Astrocyte of the cerebellum (primary cell): ENCODE results near the gene SMCO1.
"Not testable (repeated sequence)": the region's sequence is repeated elsewhere in the genome, so short reads cannot be mapped to it uniquely, and the experiment has no call there.

Source experiments
- DNase-seq: peaks from one replicate; pipeline ENCODE4 v3.0.0-alpha.2; 2011; ENCODE audit warnings: low read depth
- H3K4me3 ChIP-seq: 2 replicates; pipeline ENCODE4 v1.5.1; 2011; ENCODE audit warnings: mild to moderate bottlenecking, low read depth, low read length, moderate library complexity
- in situ Hi-C: cut with HindIII; loops from 2 replicates; pipeline ENCODE4 v1.10.0; 2017; ENCODE audit warnings: low sequenced_read_pairs
- TF ChIP-seq, protein P1 (sequence below): IDR thresholded peaks from 2 replicates; pipeline ENCODE4 v1.5.1; 2012; ENCODE audit warnings: low read length, low read depth, moderate library complexity, mild to moderate bottlenecking; ENCODE audit errors: missing control alignments

The SMCO1 gene

DNA sequence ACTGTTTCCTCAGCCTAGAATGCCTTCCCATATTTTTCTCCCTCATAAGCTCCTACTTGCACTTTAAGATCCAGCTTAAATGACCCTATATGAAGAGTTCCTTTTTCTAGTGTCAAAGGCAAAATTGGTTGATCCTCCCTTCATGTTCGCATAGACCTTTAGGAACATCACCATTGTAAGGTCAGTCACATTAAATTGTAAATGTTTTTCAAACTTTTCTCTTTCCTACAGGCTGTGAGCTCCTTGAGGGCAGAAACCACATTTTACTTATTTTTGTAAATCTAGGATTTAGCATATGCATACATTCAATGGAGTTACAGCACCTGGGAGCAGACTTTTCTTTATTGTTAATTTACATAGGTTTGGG is 813 bp downstream of the SMCO1 start:
- TF ChIP-seq, protein P1, sequence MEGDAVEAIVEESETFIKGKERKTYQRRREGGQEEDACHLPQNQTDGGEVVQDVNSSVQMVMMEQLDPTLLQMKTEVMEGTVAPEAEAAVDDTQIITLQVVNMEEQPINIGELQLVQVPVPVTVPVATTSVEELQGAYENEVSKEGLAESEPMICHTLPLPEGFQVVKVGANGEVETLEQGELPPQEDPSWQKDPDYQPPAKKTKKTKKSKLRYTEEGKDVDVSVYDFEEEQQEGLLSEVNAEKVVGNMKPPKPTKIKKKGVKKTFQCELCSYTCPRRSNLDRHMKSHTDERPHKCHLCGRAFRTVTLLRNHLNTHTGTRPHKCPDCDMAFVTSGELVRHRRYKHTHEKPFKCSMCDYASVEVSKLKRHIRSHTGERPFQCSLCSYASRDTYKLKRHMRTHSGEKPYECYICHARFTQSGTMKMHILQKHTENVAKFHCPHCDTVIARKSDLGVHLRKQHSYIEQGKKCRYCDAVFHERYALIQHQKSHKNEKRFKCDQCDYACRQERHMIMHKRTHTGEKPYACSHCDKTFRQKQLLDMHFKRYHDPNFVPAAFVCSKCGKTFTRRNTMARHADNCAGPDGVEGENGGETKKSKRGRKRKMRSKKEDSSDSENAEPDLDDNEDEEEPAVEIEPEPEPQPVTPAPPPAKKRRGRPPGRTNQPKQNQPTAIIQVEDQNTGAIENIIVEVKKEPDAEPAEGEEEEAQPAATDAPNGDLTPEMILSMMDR: no peak
- no peak for DNase-seq
- H3K4me3 ChIP-seq: no peak overlapping the region
- in situ Hi-C loops: no loop called here

DNA sequence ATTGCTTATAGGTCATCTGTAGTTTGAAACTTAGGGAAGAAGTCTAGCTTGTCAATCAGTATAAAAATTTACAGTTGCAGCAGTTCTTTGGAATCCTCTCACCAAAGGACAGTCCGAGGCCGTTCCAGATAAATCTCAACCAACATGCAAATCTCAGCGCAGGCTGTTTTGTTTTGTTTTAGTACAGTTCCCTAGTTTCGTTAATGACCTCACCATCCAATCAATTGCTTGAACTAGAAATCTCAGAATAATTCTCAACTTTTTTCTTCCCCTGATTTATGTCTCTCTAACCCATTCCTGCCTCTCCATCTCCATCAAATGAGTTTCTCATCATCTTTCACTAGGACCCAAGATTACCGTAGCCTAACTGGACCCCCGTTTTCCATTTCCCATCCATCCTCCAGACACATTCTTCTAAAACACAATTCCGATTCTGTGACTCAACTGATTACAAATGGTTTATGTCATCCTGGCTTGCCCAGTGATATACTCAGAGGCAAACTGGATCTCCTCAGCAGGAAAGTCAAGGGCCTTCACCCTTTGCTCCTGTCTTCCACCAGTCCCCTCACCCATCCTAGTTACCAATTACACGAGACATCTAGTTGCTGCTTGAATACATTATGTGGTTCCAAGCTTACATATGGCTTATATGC is 1.3 kb downstream of the SMCO1 start:
- in situ Hi-C loops: no loop called here
- no peak for DNase-seq
- no peak overlapping the region for H3K4me3 ChIP-seq
- TF ChIP-seq, protein P1: no peak

DNA sequence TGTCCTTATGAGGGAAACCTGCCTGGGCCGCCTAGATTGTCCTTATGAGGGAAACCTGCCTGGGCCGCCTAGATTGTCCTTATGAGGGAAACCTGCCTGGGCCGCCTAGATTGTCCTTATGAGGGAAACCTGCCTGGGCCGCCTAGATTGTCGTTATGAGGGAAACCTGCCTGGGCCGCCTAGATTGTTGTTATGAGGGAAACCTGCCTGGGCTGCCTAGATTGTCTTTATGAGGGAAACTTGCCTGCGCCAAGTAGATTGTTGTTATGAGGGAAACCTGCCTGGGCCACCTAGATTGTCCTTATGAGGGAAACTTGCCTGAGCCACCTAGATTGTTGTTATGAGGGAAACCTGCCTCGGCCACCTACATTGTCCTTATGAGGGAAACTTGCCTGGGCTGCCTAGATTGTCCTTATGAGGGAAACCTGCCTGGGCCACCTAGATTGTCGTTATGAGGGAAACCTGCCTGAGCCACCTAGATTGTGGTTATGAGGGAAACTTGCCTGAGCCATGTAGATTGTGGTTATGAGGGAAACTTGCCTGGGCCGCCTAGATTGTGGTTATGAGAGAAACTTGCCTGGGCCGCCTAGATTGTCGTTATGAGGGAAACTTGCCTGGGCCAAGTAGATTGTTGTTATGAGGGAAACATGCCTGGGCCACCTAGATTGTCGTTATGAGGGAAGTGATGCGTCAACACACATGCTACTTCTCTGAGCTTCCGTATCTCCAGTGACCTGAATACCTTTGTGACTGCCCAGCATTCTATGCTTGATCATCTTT is 3.3 kb downstream of the SMCO1 start:
- in situ Hi-C loops, DNase-seq, H3K4me3 ChIP-seq: not testable (repeated sequence)

DNA sequence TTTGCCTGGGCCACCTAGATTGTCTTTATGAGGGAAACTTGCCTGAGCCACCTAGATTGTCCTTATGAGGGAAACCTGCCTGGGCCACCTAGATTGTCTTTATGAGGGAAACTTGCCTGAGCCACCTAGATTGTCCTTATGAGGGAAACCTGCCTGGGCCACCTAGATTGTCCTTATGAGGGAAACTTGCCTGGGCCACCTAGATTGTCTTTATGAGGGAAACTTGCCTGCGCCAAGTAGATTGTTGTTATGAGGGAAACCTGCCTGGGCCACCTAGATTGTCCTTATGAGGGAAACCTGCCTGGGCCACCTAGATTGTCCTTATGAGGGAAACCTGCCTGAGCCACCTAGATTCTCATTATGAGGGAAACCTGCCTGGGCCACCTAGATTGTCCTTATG is 4.0 kb downstream of the SMCO1 start:
- in situ Hi-C loops, H3K4me3 ChIP-seq, DNase-seq: not testable (repeated sequence)

DNA sequence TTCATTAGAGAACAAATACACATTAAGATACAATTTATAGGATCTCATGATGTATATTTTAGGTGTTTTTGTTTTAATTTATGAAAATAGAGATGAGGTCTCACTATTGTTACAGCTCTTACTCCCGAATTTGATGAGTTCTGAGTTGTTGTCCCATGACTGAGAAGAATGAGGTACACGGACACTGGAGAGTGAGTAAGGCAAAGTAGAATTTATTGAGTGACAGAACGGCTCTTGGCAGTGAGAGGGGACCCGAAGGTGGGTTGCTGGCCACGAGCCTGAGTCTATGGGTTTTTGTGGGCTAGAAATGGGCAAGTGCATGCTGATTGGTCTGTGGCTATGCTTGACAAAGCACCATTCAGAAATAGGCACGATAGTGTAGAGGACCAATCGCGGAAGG is 8.5 kb downstream of the SMCO1 start:
- no peak overlapping the region for H3K4me3 ChIP-seq
- TF ChIP-seq, protein P1: no peak
- no peak for DNase-seq
- in situ Hi-C loops: no loop called here

DNA sequence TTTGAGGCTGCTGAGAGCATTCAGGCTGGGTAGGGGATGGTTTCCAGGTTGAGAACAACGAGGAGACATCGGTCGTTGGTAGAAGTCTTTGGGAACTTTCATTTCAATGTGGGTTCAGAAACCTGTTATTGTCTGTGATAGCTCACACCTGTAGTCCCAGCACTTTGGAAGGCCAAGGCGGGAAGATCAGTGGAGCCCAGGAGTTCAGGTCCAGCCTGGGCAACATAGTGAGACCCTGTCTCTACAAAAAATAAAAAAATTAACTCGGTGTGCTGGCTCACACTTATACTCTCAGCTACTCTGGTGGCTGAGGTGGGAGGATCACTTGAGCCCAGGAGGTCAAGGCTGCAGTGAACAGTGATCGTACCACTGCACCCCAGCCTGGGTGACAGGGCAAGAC is 10.6 kb downstream of the SMCO1 start:
- in situ Hi-C loops: no loop called here
- H3K4me3 ChIP-seq: no peak overlapping the region
- TF ChIP-seq, protein P1: no peak
- no peak for DNase-seq

DNA sequence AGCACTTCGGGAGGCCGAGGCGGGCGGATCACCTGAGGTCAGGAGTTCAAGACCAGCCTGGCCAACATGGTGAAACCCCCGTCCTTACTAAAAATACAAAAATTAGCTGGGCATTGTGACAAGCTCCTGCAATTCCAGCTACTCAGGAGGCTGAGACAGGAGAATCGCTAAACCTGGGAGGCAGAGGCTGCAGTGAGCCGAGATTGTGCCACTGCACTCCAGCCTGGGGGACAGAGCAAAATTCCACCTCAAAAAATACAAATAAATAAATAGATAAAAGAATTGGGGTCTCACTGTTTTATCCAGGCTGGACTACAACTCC is 11.1 kb downstream of the SMCO1 start:
- peak overlapping the region; percentile 84 for H3K4me3 ChIP-seq
- in situ Hi-C loops, DNase-seq: not testable (repeated sequence)

DNA sequence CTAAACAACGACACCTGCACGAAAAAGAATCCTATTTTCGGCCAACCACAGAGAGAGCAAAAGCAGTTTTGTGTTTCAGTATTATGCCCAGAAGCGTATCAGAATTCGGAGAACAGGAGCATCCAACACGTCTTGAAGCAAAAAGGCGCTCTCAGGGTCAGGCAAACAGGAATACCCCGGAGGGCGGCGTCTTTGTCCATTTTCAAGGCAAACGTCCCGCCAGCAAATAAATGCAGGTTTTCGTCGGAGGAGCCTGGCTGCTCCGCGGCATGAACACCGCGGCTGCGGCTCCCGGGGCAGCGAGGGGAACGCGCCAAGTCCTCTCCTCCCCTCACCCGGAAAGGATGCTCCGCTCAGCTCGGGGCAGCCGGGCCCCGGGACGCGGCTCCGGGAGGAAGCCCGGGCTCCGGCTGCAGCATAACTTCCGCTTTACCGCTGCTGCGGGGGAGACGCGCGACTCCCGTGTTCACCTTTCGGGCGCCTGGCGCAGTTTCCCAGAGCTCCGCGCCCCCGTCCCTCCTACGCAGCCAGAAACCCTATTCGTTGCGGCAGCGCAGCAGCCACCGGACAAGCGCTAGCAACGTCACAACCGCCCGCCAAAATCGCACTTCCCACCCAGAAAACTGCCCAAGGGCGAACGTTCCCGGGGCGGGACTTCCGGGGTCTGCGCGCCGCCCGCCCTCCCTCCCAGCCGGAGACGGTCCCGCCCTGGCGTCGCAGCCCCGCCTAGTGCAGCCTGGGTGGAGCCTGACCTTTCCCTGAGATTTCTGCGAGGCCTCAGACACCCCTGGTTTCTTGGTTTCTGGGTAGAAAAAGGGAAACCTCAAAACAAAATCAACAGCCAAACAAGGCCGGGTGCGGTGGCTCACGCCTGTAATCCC is 11.7 kb downstream of the SMCO1 start, which contains the start of gene RNF168:
TSS of gene RNF168 (minus strand) at position 573 of the 881 bp plus-strand sequence. CDS start 595 bp downstream, outside the sequence.
- TF ChIP-seq, protein P1: no peak
- peak within 1 kb of the TSS; percentile 84 for H3K4me3 ChIP-seq
- in situ Hi-C loops: no loop called here
- peak; percentile 83 for DNase-seq
